ENCODE data around the gene ORC4.

The ORC4 gene

DNA sequence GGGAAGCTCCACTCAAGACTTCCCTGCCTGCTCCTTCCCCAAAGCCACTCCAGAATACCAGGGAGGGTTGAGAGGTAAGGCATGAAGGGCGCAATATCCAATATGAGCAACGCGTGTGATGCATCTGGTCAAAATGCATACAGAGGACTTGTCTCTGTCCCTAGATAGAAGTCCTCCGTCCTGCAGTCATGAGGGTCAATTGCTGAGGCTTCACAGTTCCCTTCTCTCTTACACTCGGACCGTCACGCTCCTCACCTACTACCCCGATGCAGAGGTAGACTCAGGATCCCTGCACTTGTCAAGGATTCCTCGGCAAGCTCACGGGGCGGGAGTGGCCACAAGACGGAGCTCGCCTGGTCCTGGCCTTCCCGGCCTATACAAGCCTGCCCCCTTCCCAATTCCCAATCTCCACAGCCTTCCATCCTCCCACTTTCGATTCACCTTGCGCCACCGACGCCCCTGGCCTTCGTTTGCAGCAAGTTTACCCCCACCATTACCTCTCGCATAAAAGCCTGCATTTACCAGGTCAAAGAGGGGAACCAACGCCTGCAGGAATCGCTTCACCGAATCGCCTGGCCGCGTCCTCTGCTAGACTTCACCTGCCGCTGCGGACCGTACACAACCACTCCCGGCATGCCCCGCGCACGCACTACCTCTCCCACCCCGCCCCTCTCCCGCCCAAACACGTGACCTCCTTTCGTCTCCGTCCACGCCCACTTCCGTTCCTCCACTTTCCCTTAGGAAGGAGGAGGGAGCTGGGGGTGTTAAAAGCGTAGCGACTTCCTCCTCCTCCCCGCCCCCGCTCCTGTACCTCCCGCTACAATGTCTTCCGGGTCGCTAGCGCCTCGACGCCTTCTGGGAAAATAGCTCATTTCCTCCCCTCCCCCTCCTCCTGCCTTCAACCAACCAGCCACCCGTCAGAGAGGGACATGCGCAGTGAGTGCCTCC lies at the start of gene ORC4:
Gene ORC4, minus strand, starts transcription at position 627 of the 948 bp plus-strand sequence. CDS start 44,779 bp downstream, outside the sequence.
- Histone ChIP-seq H3K9ac (ENCODE audit: low read length) (peak within 1 kb of the TSS; percentile 97), H3K36me3 (ENCODE audit: control insufficient read depth, insufficient read depth, low read length) (peaks cover 2% of the 10 kb centered on the region), H3K27me3 (ENCODE audit: control insufficient read depth, insufficient read depth, low read length) (no peaks in the 10 kb centered on the region), H3K27ac (ENCODE audit: low read depth, low read length) (peak within 1 kb of the TSS; percentile 96), H3K4me1 (ENCODE audit: control insufficient read depth, insufficient read depth, low read length) (peaks cover 15% of the 10 kb centered on the region), H3K4me3 (ENCODE audit: low read length) (peak within 1 kb of the TSS; percentile 100)

GRCh38 chr2:148067801-148068200 lies 47.3 kb upstream of the ORC4 start:
- H3K4me1 ChIP-seq (ENCODE audit: control insufficient read depth, insufficient read depth, low read length): no peaks in the 10 kb centered on the region
- no peak overlapping the region for H3K9ac ChIP-seq (ENCODE audit: low read length)
- no peaks in the 10 kb centered on the region for H3K36me3 ChIP-seq (ENCODE audit: control insufficient read depth, insufficient read depth, low read length)
- no peaks in the 10 kb centered on the region for H3K27me3 ChIP-seq (ENCODE audit: control insufficient read depth, insufficient read depth, low read length)
- no peak overlapping the region for H3K4me3 ChIP-seq (ENCODE audit: low read length)
- H3K27ac ChIP-seq (ENCODE audit: low read depth, low read length): no peak overlapping the region

DNA sequence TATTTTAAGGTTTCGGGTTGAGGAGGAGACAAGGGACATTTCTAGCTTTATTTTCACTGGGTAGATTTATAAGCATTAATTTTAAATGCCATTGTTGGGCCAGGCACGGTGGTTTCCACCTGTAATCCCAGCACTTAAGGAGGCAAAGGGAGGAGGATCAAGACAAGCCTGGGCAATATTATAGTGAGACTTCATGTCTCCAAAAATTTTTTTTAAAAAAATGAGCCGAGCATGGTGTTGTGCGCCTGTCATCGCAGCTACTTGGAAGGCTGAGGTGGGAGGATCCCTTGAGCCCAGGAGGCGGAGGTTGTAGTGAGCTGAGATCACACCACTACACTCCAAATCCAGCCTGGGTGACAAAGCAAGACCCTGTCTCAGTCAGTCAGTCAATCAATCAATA lies 45.4 kb upstream of the ORC4 start:
- Histone ChIP-seq H3K4me3 (ENCODE audit: low read length) (no peak overlapping the region), H3K27ac (ENCODE audit: low read depth, low read length) (no peak overlapping the region), H3K9ac (ENCODE audit: low read length) (no peak overlapping the region), H3K27me3 (ENCODE audit: control insufficient read depth, insufficient read depth, low read length) (no peaks in the 10 kb centered on the region), H3K4me1 (ENCODE audit: control insufficient read depth, insufficient read depth, low read length) (no peaks in the 10 kb centered on the region), H3K36me3 (ENCODE audit: control insufficient read depth, insufficient read depth, low read length) (no peaks in the 10 kb centered on the region)

DNA sequence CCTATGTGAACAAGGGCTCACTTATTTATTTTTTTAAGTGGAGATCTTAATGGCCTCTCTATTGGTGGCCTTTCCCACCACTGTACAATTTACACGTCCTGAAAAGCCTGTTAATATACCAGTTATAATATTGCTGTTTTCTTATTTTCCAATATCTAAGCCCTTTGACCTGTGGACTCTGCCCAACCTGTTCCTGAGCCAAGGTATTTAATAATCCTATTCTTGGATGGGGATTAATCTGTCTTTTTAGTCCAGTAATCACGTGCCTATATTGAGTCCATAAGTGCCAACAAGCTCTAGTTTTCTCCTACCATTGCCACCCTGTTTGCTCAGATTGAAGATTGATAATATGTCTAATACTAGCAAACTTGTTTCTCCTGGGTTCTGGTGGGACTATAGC lies 43.1 kb upstream of the ORC4 start:
- H3K27me3 ChIP-seq (ENCODE audit: control insufficient read depth, insufficient read depth, low read length): no peaks in the 10 kb centered on the region
- no peak overlapping the region for H3K27ac ChIP-seq (ENCODE audit: low read depth, low read length)
- H3K36me3 ChIP-seq (ENCODE audit: control insufficient read depth, insufficient read depth, low read length): no peaks in the 10 kb centered on the region
- H3K4me1 ChIP-seq (ENCODE audit: control insufficient read depth, insufficient read depth, low read length): no peaks in the 10 kb centered on the region
- H3K9ac ChIP-seq (ENCODE audit: low read length): no peak overlapping the region
- H3K4me3 ChIP-seq (ENCODE audit: low read length): no peak overlapping the region

DNA sequence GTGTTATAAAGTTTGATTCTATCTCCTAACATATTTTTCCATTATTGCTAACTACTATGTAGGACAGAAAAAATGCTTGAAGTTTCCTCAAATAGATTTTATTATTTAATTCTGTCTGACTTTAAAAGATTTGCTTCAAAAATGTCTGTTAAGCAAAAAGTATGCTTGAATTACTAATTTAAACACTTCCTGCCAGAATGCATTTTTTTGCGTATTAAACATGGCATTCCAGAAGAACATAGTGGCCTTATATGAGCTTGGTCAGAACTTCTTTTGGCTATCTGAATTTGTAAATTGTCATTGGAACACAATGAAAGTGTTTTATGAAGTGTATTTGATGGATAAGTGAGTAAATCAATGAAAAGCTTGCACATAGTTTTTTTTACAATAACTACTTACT lies 38.1 kb upstream of the ORC4 start:
- H3K27me3 ChIP-seq (ENCODE audit: control insufficient read depth, insufficient read depth, low read length): no peaks in the 10 kb centered on the region
- H3K4me1 ChIP-seq (ENCODE audit: control insufficient read depth, insufficient read depth, low read length): no peaks in the 10 kb centered on the region
- no peak overlapping the region for H3K9ac ChIP-seq (ENCODE audit: low read length)
- H3K27ac ChIP-seq (ENCODE audit: low read depth, low read length): no peak overlapping the region
- no peaks in the 10 kb centered on the region for H3K36me3 ChIP-seq (ENCODE audit: control insufficient read depth, insufficient read depth, low read length)
- H3K4me3 ChIP-seq (ENCODE audit: low read length): no peak overlapping the region

- H3K4me3 ChIP-seq (ENCODE audit: low read length): no peak overlapping the region
- H3K27ac ChIP-seq (ENCODE audit: low read depth, low read length): no peak overlapping the region
- no peaks in the 10 kb centered on the region for H3K36me3 ChIP-seq (ENCODE audit: control insufficient read depth, insufficient read depth, low read length)
- no peaks in the 10 kb centered on the region for H3K4me1 ChIP-seq (ENCODE audit: control insufficient read depth, insufficient read depth, low read length)
- no peak overlapping the region for H3K9ac ChIP-seq (ENCODE audit: low read length)
- no peaks in the 10 kb centered on the region for H3K27me3 ChIP-seq (ENCODE audit: control insufficient read depth, insufficient read depth, low read length)
These were observed 32.1 kb upstream of the ORC4 start for GRCh38 chr2:148052687-148053086.

DNA sequence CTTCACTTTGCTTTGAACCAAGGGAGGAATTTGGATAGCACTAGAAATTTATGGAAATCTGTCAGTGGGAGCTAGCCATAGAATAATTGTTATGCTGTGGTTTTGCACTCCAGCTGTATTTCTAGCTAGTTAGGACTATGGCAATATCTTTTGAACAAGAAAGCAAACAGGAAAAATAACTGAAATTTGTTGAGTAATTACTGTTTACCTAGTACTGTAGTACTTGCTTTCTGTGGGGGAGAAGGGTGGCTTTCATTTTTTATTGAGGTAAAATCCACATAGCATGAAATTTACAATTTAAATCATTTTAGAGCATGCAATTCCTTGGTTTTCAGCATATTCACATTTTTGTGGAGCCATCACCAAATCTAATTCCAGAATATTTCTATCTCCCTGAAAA lies 28.7 kb upstream of the ORC4 start:
- H3K27me3 ChIP-seq (ENCODE audit: control insufficient read depth, insufficient read depth, low read length): no peaks in the 10 kb centered on the region

GRCh38 chr2:148048475-148049221 lies 28.1 kb upstream of the ORC4 start:
- H3K4me3 ChIP-seq (ENCODE audit: low read length): no peak overlapping the region
- no peaks in the 10 kb centered on the region for H3K4me1 ChIP-seq (ENCODE audit: control insufficient read depth, insufficient read depth, low read length)
- no peaks in the 10 kb centered on the region for H3K36me3 ChIP-seq (ENCODE audit: control insufficient read depth, insufficient read depth, low read length)
- H3K9ac ChIP-seq (ENCODE audit: low read length): no peak overlapping the region
- no peak overlapping the region for H3K27ac ChIP-seq (ENCODE audit: low read depth, low read length)
- H3K27me3 ChIP-seq (ENCODE audit: control insufficient read depth, insufficient read depth, low read length): no peaks in the 10 kb centered on the region

More for the DNA sequence above, 28.7 kb upstream of the ORC4 start:
- Histone ChIP-seq H3K36me3 (ENCODE audit: control insufficient read depth, insufficient read depth, low read length) (no peaks in the 10 kb centered on the region), H3K27ac (ENCODE audit: low read depth, low read length) (no peak overlapping the region), H3K4me3 (ENCODE audit: low read length) (no peak overlapping the region), H3K9ac (ENCODE audit: low read length) (no peak overlapping the region), H3K4me1 (ENCODE audit: control insufficient read depth, insufficient read depth, low read length) (no peaks in the 10 kb centered on the region)

- Histone ChIP-seq H3K27me3 (ENCODE audit: control insufficient read depth, insufficient read depth, low read length) (no peaks in the 10 kb centered on the region), H3K4me3 (ENCODE audit: low read length) (no peak overlapping the region), H3K36me3 (ENCODE audit: control insufficient read depth, insufficient read depth, low read length) (no peaks in the 10 kb centered on the region), H3K27ac (ENCODE audit: low read depth, low read length) (no peak overlapping the region), H3K9ac (ENCODE audit: low read length) (no peak overlapping the region), H3K4me1 (ENCODE audit: control insufficient read depth, insufficient read depth, low read length) (no peaks in the 10 kb centered on the region)
These were observed 26.3 kb upstream of the ORC4 start for GRCh38 chr2:148046802-148047201.

DNA sequence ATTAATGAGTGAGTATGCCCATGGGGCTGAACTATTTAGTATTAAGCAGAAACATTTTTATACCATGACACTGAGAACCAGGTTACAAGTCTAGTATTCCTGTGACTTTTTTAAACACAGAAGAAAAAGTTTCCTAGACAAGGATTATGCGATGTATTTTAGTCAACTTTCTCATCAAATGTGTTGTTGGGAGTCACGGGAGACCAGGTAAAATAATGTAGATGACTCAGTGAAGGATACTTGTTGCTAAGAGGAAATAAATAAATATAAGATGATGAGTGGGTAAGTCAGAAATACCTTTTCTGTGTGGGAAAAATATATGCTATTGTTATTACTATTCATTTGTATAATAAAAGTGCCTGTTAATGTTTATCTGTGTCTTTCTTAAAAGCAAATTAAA lies 23.8 kb upstream of the ORC4 start:
- no peaks in the 10 kb centered on the region for H3K27me3 ChIP-seq (ENCODE audit: control insufficient read depth, insufficient read depth, low read length)
- H3K36me3 ChIP-seq (ENCODE audit: control insufficient read depth, insufficient read depth, low read length): no peaks in the 10 kb centered on the region
- H3K4me3 ChIP-seq (ENCODE audit: low read length): no peak overlapping the region
- H3K9ac ChIP-seq (ENCODE audit: low read length): no peak overlapping the region
- H3K27ac ChIP-seq (ENCODE audit: low read depth, low read length): no peak overlapping the region
- no peaks in the 10 kb centered on the region for H3K4me1 ChIP-seq (ENCODE audit: control insufficient read depth, insufficient read depth, low read length)

DNA sequence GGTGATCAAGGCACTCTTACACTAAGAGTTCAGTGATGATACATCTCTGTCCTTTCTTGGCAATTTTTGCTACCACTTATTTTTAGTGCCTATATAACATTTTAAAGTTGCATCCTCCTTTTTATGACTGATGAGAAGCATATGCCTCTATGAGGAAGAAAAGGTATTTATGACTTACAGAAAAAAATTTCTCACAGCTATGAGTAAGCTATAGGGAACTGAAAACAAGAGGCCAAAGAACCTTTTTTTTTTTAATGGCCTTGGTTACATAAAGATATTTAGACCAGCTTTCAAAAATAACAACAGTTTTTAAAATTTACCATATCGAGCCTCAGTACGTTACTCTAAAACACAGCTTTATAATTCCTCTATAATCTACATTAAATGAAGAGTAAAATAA lies 21.7 kb upstream of the ORC4 start:
- no peak overlapping the region for H3K9ac ChIP-seq (ENCODE audit: low read length)
- peaks cover 3% of the 10 kb centered on the region for H3K4me1 ChIP-seq (ENCODE audit: control insufficient read depth, insufficient read depth, low read length)
- no peak overlapping the region for H3K27ac ChIP-seq (ENCODE audit: low read depth, low read length)
- H3K36me3 ChIP-seq (ENCODE audit: control insufficient read depth, insufficient read depth, low read length): no peaks in the 10 kb centered on the region
- H3K4me3 ChIP-seq (ENCODE audit: low read length): no peak overlapping the region
- no peaks in the 10 kb centered on the region for H3K27me3 ChIP-seq (ENCODE audit: control insufficient read depth, insufficient read depth, low read length)

DNA sequence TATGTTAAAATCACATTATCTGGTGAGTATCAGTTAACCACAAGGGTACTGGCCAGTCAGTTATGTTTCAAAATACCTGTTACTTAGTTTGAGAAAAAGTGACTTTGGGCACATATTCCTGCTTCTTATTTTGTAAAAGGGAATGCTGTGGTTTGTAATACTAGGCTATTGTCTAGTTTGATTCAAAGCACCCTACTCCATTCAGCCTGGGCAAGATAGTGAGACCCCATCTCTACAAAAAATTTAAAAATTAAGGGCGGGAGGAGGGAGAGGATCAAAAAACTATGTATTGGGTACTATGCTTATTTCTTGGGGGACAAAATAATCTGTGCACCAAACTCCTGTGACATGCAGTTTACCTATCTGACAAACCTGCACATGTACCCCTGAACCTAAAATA lies 19.2 kb upstream of the ORC4 start:
- H3K4me3 ChIP-seq (ENCODE audit: low read length): no peak overlapping the region
- no peak overlapping the region for H3K27ac ChIP-seq (ENCODE audit: low read depth, low read length)
- no peak overlapping the region for H3K9ac ChIP-seq (ENCODE audit: low read length)
- H3K36me3 ChIP-seq (ENCODE audit: control insufficient read depth, insufficient read depth, low read length): no peaks in the 10 kb centered on the region
- no peaks in the 10 kb centered on the region for H3K27me3 ChIP-seq (ENCODE audit: control insufficient read depth, insufficient read depth, low read length)
- H3K4me1 ChIP-seq (ENCODE audit: control insufficient read depth, insufficient read depth, low read length): peaks cover 3% of the 10 kb centered on the region

Data from rectal smooth muscle tissue (tissue), 1 donor.